Epidermal melanocyte (primary cell): ENCODE data around the gene TCF23.
"Not testable (repeated sequence)": the region's sequence is repeated elsewhere in the genome, so short reads cannot be mapped to it uniquely, and the experiment has no call there.

Source experiments
- DNase-seq: peaks from one replicate; pipeline ENCODE4 v3.0.0; 2011; ENCODE audit warnings: low spot score; ENCODE audit not compliant: insufficient read length

Gene TCF23

DNA sequence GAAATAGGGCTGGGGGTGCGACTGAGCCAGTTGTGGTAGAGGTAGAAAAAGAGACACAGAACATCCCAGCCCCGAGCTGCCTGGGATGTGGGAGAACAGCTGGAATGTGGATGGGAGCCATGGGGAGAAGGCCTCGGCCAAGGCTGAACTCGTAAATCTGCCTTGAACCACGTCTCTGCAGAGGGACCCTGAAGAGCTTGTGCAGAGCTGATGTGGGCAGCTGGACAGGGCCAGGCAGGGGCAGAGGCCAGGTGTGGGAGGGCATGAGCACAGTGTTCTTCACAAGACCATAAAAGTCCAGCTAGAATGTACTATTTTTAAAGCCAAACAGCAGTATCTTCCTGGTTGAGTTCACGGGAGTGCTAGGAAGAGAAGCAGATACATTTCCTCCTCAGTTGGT is 5.7 kb downstream of the TCF23 start:
- DNase-seq, result no peak

DNA sequence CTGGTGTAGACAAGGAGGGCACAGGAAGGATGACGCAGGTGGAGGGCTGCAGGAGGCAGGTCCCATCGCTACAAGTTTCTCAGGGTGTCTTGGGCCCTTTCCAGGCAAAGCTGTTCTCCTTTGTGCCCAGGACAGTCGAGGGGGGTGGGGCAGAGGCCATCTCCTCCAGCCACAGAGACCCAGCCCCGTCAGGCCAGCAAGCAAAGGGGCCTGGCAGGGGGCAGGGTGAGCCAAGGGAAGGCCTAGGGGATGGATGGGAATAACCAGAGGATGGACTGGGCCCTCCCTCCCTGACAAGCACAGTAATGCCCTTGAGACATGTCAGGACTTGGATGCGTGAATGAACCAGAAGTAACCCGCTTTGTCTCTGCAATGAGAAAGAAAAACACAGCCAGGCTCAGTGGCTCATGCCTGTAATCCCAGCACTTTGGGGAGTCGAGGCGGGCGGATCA is 6.3 kb downstream of the TCF23 start:
- DNase-seq, result no peak

DNA sequence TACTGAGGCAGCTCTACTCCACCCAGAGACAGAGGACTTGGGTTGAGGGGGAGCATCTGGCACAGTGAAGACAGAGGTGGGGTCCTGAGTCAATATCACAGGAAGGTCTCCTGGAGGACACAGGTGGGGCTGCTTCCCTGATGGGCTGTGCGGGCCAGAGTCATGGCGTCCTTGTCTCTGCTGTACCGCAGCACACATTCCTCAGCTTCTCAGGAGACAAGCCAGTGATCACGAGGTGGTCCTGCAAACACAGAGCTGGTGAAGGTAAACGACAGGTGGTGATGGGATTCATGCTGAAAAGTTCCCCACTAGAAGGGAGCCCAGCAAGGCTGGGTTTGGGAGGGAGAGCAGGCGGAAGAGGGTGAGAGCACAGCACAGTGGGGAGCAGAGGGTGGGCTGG is 9.7 kb downstream of the TCF23 start:
- DNase-seq, result no peak

DNA sequence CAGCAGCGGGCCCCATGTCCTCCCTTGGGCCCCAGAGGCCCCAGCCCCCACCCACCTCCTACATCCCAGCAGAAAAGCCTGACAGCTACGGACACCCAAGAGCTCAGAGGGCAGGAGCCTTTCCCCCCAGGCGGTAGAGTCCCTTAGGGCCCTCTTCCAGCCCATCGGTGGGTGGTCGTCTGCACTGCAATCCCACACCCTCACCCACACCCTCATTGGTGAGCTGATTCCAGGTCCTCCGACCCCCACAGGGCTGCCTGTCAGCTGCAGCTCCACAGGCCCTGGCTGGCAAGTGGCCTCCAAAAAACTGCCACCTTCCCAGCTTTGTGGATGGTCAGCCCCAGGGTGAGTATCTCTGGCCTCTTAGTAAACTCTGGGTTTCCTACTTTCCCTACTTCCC is 10.5 kb downstream of the TCF23 start:
- DNase-seq, result no peak

DNA sequence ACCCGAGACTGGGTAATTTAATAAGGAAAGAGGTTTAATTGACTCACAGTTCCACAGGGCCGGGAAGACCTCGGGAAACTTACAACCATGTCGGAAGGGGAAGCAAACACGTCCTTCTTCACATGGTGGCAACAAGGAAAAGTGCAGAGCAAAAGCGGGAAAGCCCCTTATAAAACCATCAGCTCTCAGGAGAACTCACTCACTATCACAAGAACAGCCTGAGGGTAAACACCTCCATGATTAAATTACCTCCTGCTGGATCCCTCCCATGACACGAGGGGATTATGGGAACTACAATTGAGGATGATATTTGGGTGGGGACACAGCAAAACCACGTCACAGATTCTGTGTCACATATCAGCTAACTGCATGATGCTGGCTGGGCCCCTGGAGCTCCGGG is 11.4 kb downstream of the TCF23 start:
- no peak for DNase-seq

DNA sequence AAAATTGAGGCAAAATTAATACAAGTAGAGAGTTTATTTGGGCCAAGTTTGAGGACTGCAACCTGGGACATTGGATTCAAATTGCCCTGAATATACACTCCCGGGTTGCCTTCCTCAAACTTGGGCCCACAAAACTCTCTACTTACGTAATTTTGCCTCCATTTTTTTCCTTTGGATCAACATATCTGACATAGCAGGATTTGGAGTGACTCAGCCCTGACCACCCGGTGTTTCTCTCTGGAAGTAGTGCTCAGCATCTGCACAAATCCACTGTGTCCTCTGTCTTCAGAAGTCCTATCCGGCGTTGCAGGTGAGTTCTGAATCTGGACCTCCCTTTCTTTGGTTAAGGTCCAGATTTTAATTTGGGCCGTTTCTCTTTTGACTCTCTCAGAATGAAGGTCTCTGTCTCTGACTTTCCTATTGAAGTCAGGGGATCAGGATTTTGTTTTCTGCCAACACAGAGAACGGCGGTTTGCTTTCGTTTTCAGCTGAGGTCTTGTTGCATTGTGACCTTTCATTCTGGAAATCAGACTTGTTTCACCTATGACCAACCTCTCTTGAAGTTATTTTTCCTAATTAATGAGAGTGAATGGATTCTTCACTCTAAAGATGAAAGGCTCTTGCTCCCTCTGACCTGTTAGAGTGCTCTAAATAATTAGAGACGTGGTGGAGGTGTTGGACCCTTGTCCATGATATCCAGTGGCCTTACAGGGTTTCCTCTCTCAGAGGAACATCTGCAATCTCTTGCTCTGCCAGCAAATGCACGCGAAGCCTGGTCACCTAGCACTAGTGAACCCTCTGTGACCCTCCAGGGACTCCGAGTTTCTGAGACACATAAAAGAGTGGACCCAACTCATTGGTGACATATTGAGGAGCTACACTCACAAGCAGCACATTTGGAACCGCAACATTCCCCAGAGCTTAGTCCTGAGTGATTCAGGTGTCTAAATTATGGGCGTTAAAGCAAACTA is 13.6 kb downstream of the TCF23 start:
- DNase-seq, result no peak

DNA sequence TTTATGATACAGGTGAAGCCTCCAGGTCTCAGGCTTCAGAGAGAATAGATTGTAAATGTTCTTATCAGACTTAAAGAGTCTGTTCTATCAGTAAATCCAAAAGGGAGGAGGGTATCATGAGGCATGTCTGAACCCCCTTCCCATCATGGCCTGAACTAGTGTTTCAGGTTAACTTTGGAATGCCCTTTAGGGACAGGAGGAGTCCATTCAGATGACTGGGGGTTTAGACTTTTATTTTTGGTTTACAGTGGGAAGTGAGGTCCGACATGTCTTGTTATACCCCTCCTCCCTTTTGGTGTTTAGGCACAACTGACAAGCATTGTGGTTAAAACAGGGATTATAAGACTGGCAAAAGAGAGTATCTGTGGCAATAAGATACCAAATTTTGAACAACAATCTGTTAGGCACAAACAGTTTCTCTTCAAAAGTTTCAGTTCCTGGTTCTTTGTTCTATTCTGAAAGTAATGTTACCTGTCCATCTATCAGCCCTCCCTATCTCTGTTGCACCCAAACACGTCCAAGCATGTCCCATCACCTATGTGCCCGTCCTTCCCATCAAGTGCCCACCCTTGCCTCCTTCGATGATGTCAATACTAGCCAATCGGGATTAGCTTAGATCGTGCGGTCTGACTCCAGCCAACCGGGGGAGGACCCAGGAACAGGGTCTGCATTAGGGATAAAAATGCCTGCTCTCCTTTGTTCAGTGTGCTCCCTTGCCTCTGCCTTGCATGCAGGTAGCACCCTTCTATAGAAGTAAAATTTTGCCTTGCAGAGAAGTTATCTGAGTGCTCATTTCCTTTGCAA is 16.4 kb downstream of the TCF23 start:
- no peak for DNase-seq

DNA sequence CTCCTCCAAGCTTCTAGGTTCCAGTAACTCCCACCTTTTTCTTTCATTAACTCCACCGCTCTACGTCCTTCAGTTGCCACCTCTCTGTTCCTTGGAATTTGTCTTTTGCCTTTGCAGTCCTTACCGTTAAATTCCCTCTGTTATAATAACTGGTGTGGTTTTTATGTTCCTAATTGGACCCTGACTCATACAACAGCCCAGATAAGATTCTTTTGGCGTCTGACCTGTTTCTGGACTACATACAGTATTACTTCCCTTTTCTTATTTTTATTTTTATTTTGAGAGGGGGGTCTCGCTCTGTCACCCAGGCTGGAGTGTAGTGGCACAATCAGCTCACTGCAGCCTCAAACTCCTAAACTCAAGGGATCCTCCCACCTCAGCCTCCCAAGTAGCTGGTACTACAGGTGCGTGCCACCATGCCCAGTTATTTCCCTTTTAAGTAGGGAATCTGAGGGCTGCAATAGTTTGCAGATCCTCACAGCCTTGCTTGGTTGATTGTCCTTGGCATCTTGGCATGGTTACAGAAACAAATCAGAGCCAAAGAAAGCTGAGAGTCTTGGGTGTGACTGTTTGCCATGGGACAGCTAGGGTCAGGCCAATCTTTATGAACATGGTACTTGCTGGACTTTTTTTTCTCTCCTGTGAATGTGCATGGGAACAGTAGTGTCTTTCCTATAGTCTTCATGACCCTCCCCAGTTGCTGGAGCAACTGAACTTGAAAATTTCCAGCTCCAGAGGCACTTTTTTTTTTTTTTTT is 22.0 kb downstream of the TCF23 start:
- DNase-seq, result no peak

DNA sequence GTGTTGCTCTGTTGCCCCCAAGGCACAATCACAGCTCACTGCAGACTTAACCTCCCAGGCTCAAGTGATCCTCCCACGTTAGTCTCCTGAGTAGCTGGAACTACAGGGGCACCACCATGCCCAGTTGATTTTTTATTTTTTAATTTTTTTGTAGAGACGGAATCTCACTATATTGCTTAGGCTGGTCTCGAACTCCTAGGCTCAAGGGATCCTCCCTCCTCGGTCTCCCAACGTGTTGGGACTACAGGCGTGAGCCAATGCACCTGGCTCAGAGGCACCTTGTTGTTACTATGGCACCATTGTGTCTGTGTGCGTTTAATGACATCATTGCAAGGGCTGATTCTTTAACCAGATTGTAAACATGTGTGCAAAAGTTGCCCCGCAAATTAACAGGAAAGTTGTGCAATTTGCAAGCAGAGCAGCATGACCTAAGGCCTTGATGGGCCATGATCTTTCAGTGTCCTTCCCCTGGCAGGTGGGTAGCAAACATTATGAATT is 22.6 kb downstream of the TCF23 start:
- no peak for DNase-seq

DNA sequence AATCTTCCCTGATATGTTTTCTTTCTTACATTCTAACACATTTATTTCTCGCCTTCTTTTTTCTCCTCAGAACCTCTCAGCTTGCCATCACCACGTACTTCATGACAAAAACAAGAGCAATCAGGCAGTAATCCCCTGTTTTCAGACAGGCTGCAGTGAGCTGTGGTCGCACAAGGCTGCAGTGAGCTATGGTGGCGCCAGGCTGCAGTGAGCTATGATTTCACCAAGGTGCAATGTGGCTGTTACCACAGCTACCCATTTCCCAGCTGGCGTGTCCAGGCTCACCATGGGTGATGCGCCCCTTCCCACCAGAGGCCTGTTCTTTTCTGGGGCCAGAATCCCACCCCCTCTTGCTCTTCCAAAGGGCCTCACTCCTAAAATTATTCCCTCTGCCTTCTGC is 25.8 kb downstream of the TCF23 start:
- DNase-seq, result no peak

DNA sequence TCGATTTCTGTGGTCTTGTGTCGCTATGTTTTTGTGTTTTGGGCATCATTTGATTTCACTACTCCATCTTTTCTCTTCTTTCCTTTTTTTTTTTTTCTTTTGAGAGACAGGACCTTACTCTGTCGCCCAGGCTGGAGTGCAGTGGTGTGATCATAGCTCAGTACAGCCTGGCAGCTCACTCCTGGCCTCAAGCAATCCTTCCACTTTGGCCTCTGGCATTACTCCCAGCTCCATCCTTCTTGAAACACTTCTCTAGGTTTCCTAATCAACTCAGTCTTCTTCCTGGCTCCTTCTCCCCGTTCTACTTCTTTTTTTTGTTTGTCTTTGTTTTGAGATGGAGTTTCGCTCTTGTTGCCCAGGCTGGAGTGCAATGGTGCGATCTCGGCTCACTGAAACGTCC is 26.5 kb downstream of the TCF23 start:
- no peak for DNase-seq

DNA sequence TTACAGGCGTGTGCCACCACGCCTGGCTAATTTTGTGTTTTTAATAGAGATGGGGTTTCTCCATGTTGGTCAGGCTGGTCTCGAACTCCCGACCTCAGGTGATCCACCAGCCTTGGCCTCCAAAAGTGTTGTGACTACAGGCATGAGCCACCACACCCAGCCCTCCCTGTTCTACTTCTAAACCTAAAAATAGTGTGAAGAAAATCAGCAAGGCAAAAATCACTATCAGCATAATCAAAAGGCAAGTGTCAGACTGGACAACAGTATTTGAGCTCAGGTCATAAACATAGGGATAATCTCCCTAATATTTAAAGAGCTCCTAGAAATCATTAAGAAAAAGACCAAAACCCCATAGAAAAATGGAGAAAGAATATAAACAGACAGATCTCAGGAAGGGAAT is 27.0 kb downstream of the TCF23 start:
- DNase-seq, result not testable (repeated sequence)

DNA sequence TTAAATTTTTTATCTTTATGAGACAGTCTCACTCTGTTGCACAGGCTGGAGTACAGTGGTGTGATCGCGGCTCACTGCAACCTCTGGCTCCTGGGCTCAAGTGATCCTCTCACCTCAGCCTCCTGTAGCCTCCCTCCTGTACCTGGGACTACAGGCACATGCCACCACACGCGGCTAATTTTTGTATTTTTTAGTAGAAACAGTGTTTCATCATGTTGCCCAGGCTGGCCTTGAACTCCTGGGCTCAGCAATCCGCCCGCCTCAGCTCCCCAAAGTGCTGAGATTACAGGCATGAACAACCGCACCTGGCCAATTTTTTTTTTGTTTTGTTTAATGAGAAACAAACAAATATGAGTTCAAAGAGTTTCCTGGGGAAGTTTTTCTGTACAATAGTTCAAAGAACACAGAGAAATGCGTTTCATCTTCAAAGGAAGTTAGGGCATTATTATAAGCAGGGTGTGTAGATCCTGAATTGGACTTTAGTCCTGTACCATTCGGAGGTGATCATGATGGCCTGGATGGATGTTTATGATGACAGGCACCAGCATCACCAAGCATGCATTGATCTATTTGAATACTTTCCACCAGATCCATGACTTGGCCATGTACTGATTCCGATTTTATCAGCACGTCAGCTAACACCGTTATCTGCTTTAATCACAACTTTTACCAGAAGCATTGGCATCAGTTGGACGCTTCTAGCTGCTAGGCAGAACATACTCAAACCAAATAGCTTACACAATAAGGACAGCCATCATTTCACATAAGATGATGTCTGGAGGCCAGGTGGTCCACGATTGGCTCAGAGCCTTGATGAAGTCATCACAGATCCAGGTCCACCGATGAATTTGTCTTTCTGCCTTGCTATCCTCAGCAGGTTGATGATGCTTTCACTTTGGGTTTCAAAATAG is 28.9 kb downstream of the TCF23 start:
- DNase-seq, result no peak

DNA sequence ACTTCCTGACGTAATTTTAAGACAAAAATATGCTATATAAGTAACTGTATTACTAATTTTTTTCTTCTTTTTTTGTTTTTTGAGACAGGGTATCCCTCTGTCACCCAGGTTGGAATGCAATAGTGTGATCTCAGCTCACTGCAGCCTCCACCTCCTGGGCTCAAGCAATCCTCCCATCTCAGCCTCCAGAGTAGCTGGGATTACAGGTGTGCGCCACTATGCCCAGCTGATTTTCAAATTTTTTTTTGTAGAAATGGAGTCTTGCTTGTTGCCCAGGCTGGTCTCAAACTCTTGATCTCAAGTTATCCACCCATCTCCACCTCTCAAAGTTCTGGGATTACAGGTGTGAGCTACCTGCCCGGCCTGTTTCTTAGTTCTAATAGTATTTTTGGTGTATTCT is 29.7 kb downstream of the TCF23 start:
- DNase-seq, result no peak

DNA sequence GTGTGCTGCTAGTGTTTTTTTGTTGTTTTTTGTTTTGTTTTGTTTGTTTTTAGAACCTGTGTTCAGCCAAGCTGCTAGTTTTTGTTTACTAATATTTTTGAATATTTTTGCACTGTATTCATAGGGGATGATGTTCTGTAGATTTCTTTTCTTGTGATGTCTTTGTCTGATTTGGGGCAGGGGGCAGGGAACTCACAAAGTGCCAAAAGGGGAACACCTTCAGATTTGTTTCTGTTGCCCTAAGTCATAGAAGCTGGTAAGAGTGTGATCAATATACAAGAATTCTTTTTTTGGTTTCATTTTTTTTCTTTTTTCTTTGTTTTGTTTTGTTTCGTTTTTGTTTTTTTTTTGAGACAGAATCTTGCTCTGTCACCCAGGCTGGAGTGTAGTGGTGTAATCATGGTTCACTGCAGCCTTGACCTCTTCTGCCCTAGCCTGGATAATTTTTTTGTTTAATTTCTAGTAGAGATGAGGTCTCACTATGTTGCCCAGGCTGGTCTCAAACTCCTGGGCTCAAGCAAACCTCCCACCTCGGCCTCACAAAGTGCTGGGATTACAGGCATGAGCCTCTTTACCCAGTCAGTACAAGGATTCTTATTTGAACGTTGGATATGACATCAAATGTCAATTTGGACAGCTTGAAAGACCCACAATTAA is 30.7 kb downstream of the TCF23 start:
- no peak for DNase-seq

DNA sequence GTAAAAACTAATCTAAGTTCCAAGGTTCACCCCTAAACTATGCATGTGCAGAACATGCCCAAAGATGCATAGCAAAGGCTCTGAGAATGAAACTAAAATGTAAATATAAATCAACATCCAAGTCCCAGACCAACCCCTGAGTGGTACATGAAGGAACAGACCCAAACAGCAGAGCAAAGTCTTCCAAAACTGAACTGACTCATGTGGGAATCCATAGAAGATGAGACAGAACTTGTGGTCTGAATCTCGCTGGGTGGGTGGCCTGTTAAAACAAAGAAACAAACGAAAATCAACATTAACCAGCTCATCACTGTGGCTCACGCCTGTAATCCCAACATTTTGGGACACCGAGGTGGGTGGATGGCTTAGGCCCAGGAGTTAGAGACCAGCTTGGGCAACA is 33.5 kb downstream of the TCF23 start:
- DNase-seq, result no peak

DNA sequence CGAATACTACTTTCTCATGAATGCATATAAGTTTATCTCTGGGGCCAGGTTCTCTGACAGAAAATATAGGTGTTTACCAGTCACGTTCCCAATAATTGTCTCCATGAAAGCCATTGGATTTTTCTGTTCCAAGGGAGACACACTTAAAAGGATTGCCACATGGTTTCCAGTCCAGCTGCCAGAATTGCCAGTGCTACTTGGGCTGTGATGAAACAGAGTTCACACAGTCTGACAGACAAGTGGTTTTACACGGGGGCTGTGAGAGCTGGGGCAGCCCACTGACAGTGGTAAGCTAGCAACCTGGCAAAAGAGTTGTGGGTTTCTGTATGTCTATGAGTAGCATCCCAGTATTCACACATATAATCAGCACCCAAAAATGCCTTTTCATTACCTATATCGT is 35.3 kb downstream of the TCF23 start:
- no peak for DNase-seq

DNA sequence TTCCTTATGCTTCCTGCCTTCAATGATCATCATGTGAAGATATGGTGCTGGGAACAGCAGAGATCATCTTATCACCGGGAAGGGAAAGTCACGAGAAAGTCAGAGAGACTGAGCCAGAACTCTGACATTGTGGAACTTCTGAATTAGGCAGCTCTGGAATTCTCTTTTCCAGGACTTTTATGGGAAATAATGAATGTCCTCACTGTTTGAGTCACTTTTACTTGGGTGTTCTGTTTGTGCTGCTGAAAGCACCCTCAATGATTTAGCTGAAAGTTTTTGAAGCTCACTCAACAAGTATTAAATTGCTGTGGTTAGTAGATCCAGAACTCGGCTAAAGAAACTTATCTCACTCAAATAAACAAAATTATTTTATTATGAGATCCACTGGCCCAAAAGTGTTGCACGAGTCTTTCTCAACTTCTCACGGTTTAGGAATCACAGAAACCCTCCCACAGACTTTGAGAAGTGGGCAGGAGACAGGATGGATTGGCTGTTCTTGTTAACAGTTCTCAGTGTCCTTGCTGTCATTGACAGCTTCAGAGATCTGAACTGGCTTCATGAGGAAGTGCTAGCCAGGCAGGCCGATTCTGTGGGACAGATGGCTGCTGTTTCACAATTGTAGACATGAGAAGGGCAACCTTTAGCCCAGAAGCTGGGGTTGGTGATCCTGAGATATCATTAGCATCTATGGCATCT is 36.7 kb downstream of the TCF23 start:
- DNase-seq, result no peak

DNA sequence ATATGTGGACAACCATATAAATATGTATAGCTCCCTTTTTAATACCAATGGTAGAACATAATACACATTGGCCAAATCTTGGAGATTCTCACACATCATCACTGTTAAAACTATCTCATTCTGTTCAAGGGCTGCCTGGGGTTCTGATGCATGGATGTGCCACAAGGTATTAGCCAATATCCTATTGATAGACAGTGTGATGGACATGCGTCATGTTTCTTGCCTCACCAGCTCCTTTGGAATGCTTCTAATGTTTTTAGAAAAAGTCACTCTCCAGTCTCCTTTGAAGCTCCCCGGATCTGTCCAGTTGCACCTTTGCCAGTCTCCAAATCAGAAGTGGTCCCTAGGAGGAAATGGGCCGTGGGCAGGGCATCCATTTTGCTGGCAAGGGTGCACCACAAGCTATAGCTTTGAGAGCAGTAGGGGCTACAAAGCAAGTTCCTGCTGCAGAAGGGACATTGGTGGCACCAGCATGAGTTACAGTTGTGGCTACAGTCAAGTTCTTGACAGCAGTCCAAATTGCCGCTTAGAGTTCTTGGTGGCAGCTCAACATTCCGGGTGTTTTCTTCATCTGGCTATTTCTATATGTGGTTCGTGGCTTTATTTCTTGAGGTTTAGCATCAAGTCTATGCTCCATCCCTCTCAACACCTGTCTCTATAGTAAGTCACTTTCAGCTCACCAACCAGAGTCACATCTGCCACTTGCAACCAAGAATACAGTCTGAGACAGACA is 38.0 kb downstream of the TCF23 start:
- no peak for DNase-seq
